ENCODE data around the gene SPATA24.
A peak's percentile ranks its signal among the peaks of the same experiment; 100 is the strongest.
"Not testable (repeated sequence)": the region's sequence is repeated elsewhere in the genome, so short reads cannot be mapped to it uniquely, and the experiment has no call there.

SPATA24 gene

GRCh38 chr5:139394654-139395566 lies 9.0 kb downstream of the SPATA24 start, which contains the start of gene PROB1:
Gene PROB1, minus strand, starts transcription at chr5:139395104. Its CDS starts 23 bp downstream, at chr5:139395081.
- no peak for DNase-seq

DNA sequence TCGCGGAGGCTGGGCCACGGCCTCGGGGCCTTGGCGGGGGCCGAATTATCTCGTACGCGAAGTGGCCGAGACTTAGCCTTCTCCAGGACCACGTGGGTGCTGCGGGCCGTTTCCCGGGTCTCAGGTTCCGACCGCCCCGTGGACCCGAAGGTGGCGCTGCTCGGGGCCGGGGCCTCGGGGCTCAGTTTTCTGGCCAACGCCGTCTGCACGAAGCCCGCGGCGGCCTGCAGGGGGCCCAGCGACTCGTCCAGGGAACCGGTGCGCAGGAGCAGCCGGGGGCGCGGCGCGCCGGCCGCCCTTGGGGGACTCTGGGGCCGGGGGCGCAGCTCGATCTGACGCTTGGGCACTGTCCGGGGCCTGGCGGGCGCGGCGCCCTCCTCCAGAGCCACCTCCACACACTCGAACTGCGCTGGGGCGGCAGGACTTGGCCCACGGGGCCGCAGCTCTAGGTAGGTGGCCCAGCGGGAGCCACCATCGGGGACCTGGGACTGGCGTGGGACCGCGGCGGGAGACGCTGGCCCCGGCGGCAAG lies 9.7 kb downstream of the SPATA24 start:
- peak; percentile 55 to 65 for DNase-seq

GRCh38 chr5:139393497-139394122 lies 10.3 kb downstream of the SPATA24 start:
- DNase-seq = no peak

DNA sequence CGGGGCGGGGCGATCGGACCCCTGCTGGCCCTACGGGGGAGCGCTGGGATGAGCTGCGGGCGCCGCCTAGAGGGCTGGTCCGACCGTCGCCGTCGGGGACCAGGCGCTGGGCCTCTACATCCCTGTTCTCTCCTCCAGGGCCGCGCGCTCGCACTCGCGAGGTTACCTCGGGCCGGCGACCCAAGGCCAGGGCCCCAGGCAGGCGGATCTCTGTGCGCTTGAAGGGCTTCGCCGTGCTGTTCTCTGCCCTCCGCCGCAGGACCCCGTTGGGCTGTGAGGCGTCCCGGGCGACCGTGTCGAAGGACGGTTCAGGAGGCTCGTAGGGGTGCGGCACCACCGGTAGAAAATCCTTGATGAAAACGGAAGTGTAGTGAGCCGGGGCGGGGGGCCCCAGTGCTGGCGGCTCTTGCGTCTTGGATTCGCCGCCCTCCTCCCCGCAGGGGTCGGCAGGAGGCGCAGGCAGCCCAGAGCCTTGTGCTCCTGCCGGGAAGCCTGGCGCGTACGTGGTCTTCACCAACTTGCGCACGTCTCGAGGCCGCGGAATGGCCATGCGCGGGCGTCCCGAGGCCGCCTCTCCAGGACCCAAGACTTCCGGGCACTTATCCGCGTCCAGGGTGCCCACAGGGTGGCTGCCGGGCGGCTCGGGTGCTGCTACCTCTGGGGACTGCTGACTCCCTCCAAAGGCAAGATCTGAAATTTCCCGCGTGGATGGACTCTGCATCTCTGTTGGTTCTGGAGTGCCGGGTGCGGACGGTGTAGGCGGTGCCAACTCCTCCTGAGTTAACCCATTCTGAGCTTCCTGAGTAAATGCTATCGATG lies 11.0 kb downstream of the SPATA24 start:
- DNase-seq = peak; percentile 81 to 82

DNA sequence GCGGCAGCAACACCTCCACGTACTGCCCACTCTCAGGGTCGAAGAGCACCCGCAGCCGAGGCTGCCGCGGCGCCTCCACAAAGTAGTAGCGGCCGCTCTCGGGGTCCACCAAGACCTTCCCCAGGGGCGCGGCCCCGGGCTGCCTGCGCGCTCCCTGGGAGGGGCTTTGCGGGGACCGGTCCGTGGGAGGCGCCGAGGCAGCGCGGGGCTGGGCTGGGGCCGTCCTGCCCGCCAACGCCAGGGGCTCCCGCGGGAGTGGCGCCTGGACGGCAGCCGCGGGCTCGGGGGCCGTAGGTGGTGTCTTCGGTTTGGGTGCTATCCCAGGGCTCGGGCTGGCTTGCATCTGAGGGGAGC lies 11.6 kb downstream of the SPATA24 start:
- DNase-seq = no peak

DNA sequence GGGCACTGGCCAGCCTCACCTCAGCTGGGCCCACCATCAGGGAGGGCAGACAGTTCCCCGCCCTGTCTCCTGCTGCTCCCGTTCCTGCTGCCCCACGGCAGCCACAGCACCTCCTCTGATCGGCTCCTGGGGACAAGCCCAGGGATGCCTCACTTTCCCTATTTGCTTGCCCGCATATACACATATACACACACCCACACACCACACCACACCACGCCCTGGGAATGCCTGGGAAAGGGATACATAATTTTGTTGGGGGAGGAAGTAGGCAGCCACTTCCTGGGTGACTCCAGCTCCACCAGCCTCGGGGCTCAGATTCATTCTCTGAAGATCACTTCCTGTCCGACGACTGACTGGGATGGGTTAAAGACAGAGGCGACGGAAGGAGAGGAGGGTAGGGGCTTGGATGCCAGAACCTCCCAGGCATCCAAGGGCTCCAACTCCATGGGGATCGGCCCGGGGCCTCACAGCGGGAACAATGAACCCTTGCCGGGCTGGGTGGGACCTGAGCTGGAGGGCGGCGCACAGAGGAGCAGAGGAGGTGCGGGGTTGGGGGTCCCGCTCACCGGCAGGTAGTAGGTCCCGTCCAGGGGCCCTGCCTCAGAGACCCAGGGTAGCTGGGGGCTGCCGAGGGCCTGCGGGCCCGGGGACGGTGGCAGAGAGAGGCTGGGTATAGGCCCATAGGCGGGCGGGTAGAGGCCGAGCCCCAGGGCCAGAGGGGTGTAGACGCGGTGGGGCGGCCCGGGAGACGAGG lies 12.1 kb downstream of the SPATA24 start:
- no peak for DNase-seq

DNA sequence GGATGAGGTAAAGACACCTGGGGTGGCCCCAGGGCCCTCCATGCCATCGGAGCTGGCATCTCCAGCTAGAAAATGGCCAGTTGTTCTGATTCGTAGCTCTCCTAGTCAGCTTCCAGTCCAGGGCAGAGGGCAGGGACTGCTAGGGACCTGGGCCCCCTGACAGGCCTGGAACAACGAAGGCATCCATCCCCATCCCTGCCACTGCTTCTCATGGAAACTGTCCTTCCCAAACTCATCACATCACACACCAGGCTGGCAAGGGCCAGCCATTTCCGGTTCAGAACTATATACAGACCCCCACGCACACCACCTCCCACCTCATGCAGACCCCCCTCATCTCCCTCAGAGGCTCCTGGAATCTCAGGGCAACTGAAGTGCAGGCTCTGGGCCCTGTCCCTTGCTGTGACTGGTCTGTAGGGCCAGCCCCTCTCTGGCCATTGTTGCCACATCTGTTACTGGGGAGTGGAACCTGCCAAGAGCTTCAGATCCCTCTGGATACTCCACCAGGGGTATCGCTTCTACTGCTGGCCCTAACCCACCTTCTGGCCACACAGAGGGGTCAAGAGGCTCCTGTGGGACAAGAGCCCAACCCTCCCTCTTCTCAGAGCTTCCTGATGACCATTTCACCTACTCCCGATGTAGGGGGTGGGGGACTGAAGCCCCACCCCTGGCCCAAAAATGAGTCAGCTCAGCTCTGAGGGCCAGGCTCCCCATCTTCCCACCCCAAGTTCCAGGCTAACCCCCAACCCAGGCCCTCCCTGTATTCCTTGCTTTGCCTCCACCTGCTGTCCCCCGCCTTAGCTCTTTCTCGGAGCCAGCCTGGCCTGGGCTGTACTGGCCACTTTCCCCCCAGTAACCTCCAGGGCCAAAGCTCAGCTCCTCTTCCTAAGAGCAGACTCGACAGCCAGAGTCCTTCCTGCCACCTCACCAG lies 13.0 kb downstream of the SPATA24 start:
- DNase-seq = no peak

DNA sequence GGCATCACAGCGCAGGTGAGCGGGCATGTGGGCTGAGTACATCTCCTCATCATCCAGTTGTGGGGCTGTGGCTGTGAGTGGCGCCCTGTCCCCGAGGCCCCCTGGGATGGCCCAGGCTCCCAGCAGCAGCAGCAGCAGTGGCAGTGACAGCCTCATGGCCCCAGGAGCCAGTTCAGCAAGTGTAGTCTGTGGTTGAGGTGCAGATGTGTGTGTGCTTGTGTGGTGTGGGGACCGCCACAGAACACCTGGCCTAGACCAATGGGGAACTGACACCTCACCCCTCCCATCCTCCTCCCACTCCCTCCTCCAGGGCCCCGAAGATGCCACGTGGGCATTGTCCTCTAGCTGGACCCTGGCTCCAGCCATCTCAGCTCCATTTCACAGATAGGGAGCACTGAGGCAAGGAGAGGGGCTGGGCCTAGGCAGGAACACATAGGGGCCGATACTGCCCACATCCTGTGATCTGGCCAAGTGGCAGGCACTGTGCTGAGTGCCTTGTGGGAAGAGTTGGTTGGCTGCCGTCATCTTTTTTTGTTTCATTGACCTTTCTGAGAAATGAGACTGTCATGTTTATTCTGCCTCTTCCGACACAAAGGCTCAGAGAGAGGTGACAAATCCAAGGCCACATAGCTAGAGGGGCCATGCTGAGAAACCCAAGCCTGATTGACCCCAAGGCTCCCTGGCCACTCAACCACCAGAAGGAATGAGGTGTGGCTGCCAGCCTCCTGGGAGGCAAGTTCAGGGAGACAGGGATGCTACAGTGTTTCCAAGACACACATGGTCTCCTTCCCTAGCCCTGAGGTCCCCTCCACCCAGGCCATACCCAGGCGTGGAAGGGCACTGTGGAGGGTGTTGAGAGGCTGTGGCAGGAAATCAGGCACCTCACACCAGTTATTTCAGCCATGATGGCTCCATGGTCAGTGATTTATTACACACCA lies 13.9 kb downstream of the SPATA24 start, which contains the start of gene MZB1:
MZB1 (minus strand) TSS at position 213 of the 938 bp plus-strand sequence; CDS start at position 156, 57 bp downstream.
- DNase-seq = peak; percentile 76 to 85

DNA sequence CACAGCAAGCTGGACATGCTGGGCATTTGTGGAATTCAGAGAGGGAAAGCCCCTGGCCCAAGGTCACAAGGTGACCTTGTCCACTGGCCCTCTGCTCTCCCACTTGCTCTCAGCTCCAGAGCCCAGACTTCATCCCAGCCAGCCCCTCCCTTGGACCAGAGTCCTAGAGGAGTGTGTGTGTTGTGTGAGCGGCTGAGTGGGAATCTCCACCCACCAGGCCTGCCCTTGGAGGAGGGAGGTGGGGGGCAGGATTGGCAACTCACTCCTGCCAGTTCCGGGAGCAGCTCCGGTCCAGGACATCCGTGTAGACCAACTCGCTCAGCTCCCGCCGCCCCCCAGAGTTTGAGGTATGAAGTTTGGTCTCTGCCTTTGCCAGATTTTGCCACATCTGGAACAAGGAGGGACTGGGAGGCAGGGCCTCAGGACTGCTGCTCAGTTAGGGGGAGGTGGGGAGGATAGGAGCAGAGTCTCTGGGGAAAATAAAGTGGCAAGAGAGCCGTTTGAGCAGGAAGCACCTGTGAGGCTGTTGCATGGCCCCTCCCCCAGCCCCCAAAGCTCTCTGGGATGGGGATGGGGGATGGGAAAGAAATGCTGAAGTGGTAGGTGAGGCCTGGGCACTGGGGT lies 15.6 kb downstream of the SPATA24 start:
- peak in 1 of 2 donors; percentile 68 for DNase-seq

GRCh38 chr5:139387611-139388197 lies 16.2 kb downstream of the SPATA24 start:
- DNase-seq = no peak

- DNase-seq = not testable (repeated sequence)
Observed at GRCh38 chr5:139386956-139387355, 16.9 kb downstream of the SPATA24 start.

DNA sequence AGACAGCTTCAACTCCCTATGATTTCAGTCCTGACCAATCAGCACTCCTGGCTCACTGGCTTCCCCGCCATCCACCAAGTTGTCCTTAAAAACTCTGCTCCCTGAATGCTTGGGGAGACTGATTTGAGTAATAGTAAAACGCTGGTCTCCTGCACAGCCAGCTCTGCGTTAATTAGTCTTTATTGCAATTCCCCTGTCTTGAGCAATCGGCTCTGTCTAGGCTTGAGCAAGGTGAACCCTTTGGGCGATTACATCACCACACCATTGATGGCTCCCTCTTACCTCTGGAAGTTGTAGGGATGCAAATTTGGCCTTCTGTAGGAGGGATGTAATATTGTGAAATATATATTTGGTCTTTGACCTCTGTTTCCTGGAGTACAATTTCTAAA lies 17.8 kb downstream of the SPATA24 start:
- no peak for DNase-seq

- DNase-seq = peak in 1 of 2 donors; percentile 38
Observed at GRCh38 chr5:139385061-139386049, 18.5 kb downstream of the SPATA24 start.

DNA sequence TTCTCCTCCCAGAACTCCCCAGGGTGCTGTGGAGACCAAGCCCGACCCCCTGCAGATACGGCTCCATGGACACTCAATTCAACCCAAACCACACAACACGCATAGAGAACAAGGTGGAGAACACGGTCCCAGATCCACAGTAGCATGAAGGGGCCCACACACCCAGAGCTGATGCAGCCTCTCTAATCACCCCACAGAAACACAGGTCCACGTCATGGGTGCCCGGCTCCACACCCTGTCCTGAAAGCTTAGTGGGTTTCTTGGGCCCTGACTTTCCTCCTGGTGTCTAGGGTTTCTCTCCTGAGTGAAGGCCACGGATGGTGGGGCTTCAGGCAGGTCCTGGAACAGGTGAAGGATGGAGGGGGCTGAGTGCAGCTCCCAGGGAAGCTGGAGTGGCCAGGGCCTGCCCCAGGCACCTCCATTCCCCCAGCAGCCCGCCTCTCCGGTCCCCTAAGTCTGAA lies 19.3 kb downstream of the SPATA24 start:
- DNase-seq = no peak

DNA sequence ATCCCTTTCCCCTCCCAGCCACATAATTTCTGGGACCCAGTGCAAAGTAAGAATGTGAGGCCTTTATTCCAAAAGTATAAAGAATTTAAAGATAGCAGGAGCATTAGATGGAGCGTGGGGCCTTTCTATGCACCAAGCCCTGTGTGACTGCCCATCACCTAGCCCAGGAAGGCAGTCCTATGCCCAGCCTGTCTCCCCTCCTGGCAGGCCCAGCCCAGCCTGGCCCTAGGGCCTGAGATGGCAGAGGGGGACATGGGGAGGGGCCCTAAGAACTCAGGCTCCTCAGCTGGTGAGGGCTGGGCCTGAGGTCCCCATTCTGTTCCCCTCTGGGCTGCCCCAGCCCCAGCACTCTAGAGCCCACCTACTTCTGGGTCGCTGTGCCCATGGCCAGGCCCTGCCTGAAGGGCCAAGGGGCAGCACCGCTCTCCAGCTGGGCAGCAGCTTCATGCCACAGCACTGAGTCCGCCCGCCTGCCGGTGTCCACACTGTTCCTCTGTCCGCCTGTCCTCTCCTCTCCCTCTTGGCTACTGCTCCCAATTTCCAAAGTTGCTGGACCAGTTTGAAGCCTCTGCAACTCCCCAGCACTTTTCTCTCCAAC lies 19.8 kb downstream of the SPATA24 start:
- no peak for DNase-seq

GRCh38 chr5:139383275-139383992 lies 20.5 kb downstream of the SPATA24 start, which contains the start of gene SLC23A1:
Gene SLC23A1, minus strand, starts transcription at chr5:139383297. Its CDS starts 44 bp downstream, at chr5:139383253.
- no peak for DNase-seq
